Activated B cell treated with CpG ODN at 0.5 μM for 24 hours (primary cell): ENCODE measurements around the gene AKAP8L. TPM values are rescaled to one million over a fixed set of nuclear protein-coding genes. Genes with fewer than 3 reads are reported as not detected.

Experiments used
- ATAC-seq: fragments of 200-7000 bp; cut with Tn5 transposase; one replicate; pipeline ENCODE4 v1.10.0; 2021; ENCODE audit warnings: low read depth, mild to moderate bottlenecking, moderate library complexity
- CTCF ChIA-PET: fragments of 350-600 bp; sonication (Branson Sonifier 250); formaldehyde crosslinking; loops from one replicate; lab custom pipeline; 2021; ENCODE audit warnings: antibody characterized with exemption; lab: Charles Lee
- POLR2A ChIA-PET: fragments of 350-600 bp; sonication (Branson Sonifier 250); formaldehyde crosslinking; loops from one replicate; lab custom pipeline; 2021; ENCODE audit warnings: antibody characterized with exemption; lab: Charles Lee
- DNase-seq: peaks from one replicate; pipeline ENCODE4 v3.0.0; 2022
- H3K27ac Mint-ChIP-seq: one replicate; pipeline ENCODE4 v1.8.0; 2020; ENCODE audit warnings: mixed read lengths
- H3K27me3 Mint-ChIP-seq: one replicate; pipeline ENCODE4 v1.8.0; 2021; ENCODE audit warnings: mixed read lengths
- H3K36me3 Mint-ChIP-seq: one replicate; pipeline ENCODE4 v1.8.0; 2021; ENCODE audit warnings: low read depth, mixed read lengths
- H3K4me1 Mint-ChIP-seq: one replicate; pipeline ENCODE4 v1.8.0; 2021; ENCODE audit warnings: mixed read lengths
- H3K4me3 Mint-ChIP-seq: one replicate; pipeline ENCODE4 v1.8.0; 2020; ENCODE audit warnings: mild to moderate bottlenecking, mixed read lengths
- H3K9me3 Mint-ChIP-seq: one replicate; pipeline ENCODE4 v1.8.0; 2020; ENCODE audit warnings: mixed read lengths
- intact Hi-C: fragments of 100-400 bp; cut with micrococcal nuclease; formaldehyde crosslinking; loops from one replicate; pipeline ENCODE4 v1.15.1; 2024
- total RNA-seq: library from RNA; stranded (reverse); gene quantifications from 2 replicates; pipeline ENCODE4 v1.2.3, GENCODE V29; 2022
- TF ChIP-seq, protein P1 (sequence below): fragments of 200-600 bp; IDR thresholded peaks from one replicate; pipeline ENCODE4 v1.8.0; 2022; ENCODE audit warnings: antibody characterized with exemption, mild to moderate bottlenecking

The AKAP8L gene
- total RNA-seq, 1 donor from 2014 or later = 163 TPM

DNA sequence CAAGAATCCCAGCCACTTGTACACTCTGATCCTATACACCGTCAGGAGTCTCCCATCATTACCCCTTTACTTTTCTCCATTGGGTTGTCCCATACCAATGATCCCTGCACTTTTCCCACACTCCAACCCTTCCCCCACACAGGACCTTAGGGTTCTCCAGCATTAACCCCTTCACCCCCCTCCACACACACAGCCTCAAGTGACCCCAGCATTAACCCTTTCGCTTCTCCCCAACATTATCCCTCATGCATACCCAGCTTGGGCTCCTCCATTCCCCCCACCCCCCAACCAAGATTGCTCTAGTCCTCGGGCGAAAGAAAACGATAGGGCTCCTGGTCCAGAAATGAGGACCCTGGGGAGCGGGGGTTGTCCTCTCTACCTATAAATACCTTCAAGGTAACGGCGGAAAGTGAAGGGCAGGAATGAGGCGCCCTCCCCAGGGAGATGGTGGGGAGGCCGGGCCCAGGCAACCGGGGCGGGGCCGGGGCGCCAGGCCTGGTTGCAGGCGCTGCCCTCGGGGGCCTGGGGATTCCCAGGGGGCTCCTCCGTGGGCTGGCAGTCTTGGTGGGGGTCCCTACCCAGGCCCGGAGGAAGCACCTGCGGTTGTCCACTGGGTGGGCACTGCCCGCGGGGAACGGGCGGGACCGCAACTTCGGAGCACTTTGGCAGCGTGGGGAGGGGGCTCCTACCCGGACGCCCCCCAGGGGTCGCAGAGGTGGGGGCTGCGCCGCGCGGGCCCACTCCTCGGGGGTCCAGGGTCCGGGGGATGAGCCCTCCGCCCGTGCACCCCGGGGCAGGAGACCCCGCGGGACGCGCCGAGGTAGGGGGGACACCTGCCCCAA is 30.2 kb upstream of the AKAP8L start:
- Mint-ChIP-seq H3K27me3 (no peaks in the 10 kb centered on the region), H3K4me3 (peak overlapping the region; percentile 80), H3K9me3 (no peaks in the 10 kb centered on the region), H3K36me3 (peaks cover 21% of the 10 kb centered on the region), H3K4me1 (peaks cover 17% of the 10 kb centered on the region), H3K27ac (peak overlapping the region; percentile 59)
- ChIA-PET CTCF (no interaction called here), POLR2A (interaction anchor here (0.6 to 2.4 kb wide), 4 partner anchors 15 to 857 kb away, joined by 3 to 7 read pairs (median 4); partner anchors contain the start of gene AKAP8L)
- ATAC-seq (peak; percentile 40), DNase-seq (peak; percentile 52)
- TF ChIP-seq, protein P1, sequence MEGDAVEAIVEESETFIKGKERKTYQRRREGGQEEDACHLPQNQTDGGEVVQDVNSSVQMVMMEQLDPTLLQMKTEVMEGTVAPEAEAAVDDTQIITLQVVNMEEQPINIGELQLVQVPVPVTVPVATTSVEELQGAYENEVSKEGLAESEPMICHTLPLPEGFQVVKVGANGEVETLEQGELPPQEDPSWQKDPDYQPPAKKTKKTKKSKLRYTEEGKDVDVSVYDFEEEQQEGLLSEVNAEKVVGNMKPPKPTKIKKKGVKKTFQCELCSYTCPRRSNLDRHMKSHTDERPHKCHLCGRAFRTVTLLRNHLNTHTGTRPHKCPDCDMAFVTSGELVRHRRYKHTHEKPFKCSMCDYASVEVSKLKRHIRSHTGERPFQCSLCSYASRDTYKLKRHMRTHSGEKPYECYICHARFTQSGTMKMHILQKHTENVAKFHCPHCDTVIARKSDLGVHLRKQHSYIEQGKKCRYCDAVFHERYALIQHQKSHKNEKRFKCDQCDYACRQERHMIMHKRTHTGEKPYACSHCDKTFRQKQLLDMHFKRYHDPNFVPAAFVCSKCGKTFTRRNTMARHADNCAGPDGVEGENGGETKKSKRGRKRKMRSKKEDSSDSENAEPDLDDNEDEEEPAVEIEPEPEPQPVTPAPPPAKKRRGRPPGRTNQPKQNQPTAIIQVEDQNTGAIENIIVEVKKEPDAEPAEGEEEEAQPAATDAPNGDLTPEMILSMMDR = no peak
- intact Hi-C loops = loop anchor here (1.0 kb wide), 2 partner anchors 16 to 30 kb away; no protein-coding TSS in a partner anchor

DNA sequence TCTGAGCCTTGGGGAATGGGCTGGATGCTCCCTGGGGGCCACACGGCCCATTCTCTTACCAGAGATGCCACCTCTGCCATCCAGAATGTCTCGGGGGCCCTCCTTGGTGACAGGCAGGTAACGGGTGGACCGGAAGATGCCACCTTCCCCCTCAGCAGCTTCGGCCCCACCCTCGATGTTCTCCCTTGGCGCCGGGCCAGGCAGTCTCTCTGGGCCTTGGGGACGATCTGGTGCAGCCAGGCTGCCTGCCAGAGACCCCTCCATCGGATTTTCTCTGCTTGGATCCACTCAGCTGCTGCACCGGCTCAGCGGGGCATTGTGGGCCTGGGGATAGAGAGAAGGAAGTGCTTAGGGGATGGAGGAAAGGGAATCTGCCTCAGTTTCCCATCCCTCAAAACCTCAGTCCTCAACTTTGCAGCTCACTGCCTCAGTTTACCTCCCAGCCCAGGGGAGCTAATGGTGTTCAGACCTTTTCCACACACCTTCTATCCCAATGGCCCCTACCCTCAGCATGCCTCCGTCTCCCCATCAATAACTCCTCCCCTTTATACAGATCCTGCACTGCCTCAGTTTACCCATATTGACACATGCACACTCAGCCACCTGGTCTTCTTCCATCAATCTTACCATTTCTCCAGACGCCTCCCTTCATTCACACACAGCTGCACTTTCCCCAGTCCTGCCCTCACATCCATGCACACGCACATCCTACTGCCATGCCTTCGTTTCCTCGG is 29.4 kb upstream of the AKAP8L start:
- CTCF ChIA-PET = no interaction called here
- peaks cover 17% of the 10 kb centered on the region for H3K4me1 Mint-ChIP-seq
- DNase-seq (no peak), ATAC-seq (no peak)
- H3K4me3 Mint-ChIP-seq = peak overlapping the region; percentile 80
- POLR2A ChIA-PET = interaction anchor here (1.1 to 1.3 kb wide), 2 partner anchors 15 to 29 kb away, joined by 4 read pairs; partner anchors contain the start of gene AKAP8L
- intact Hi-C loops = no loop called here
- no peaks in the 10 kb centered on the region for H3K9me3 Mint-ChIP-seq
- TF ChIP-seq, protein P1 = no peak
- H3K27me3 Mint-ChIP-seq = no peaks in the 10 kb centered on the region
- H3K27ac Mint-ChIP-seq = peak overlapping the region; percentile 59
- peaks cover 13% of the 10 kb centered on the region for H3K36me3 Mint-ChIP-seq

DNA sequence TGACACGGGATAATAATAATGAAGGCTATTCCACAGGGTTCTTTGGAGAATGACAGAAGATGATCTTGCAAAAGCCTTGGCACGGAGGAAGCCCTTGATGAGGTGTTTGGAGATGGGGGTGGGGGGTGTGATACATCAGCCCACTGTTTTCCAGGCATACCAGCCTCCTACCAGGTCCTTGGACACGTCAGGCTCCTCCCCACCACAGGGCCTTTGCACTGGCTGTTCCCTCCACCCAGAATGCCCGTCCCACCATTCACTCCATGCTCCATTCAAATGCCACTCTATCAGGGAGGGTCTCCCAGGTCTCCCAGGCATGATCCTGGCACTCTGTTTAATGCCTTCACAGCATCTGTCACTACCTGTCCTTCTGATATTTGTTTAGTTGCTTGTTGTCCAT is 28.3 kb upstream of the AKAP8L start:
- Mint-ChIP-seq H3K9me3 (no peaks in the 10 kb centered on the region), H3K36me3 (peaks cover 11% of the 10 kb centered on the region), H3K4me3 (no peak overlapping the region), H3K27ac (no peak overlapping the region), H3K4me1 (peaks cover 17% of the 10 kb centered on the region), H3K27me3 (no peaks in the 10 kb centered on the region)
- ChIA-PET POLR2A (no interaction called here), CTCF (no interaction called here)
- intact Hi-C loops = no loop called here
- ATAC-seq = no peak
- TF ChIP-seq, protein P1 = no peak
- DNase-seq = no peak

DNA sequence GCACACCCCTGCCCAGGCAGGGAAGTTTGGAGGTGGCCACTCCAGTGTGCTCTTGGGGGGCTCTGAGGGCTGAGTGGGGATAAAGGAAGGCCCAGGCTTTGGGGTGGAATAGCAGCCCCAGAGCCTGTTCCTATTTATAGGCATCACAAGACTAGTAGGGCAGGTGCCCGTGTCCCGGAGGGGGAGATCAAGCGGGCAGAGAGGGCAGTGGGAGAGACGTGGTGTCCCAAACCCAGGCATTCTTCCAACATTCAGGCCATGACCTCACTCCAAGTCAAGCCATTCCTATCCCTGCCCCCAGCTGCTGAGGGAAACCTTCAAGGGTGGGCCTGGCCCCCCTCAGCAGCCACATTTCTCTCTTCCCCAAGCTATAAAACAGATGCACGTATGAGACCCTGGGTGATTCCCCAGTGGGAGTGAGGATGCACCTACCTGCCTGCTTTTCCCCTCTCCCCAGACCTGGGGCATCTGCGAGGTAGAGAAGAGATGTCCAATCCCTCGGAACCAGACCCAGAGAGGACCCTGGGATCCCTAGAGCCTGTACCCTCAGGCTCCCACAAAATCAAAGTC is 27.1 kb upstream of the AKAP8L start:
- H3K36me3 Mint-ChIP-seq = peaks cover under 1% of the 10 kb centered on the region
- TF ChIP-seq, protein P1 = no peak
- ChIA-PET POLR2A (no interaction called here), CTCF (no interaction called here)
- peaks cover 17% of the 10 kb centered on the region for H3K4me1 Mint-ChIP-seq
- ATAC-seq (no peak), DNase-seq (no peak)
- H3K9me3 Mint-ChIP-seq = no peaks in the 10 kb centered on the region
- no peak overlapping the region for H3K4me3 Mint-ChIP-seq
- intact Hi-C loops = no loop called here
- no peaks in the 10 kb centered on the region for H3K27me3 Mint-ChIP-seq
- H3K27ac Mint-ChIP-seq = no peak overlapping the region

DNA sequence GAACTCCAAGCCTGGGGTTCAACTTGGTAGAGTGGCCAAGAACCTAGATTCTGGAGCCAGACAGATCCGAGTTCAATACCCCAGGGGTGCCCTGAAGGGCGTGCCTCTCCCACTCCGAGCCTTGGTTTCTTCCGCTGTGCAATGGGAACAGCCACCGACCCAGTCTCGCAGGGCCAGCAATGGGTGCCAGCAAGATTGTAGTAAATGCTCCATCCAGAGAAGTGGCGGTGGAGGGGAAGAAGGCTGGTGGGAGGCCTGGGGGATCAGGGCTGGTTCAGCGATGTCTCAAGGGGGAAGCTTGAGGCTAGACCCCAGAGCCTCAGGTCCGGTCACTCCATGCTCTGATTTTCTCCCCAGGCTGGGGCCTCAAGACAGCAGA is 26.4 kb upstream of the AKAP8L start:
- no peak for ATAC-seq
- Mint-ChIP-seq H3K36me3 (no peaks in the 10 kb centered on the region), H3K9me3 (no peaks in the 10 kb centered on the region), H3K27me3 (no peaks in the 10 kb centered on the region), H3K4me1 (peaks cover 12% of the 10 kb centered on the region), H3K4me3 (no peak overlapping the region), H3K27ac (no peak overlapping the region)
- POLR2A ChIA-PET = no interaction called here
- TF ChIP-seq, protein P1 = no peak
- DNase-seq = no peak
- intact Hi-C loops = no loop called here
- CTCF ChIA-PET = no interaction called here
